ENCODE measurements around the gene MN1. TPM values are rescaled to one million over a fixed set of nuclear protein-coding genes. Genes with fewer than 3 reads are reported as not detected.

MN1 gene
- total and polyA plus RNA-seq, 8 donors = 0.50 to 6.4 (median 2.8) TPM

DNA sequence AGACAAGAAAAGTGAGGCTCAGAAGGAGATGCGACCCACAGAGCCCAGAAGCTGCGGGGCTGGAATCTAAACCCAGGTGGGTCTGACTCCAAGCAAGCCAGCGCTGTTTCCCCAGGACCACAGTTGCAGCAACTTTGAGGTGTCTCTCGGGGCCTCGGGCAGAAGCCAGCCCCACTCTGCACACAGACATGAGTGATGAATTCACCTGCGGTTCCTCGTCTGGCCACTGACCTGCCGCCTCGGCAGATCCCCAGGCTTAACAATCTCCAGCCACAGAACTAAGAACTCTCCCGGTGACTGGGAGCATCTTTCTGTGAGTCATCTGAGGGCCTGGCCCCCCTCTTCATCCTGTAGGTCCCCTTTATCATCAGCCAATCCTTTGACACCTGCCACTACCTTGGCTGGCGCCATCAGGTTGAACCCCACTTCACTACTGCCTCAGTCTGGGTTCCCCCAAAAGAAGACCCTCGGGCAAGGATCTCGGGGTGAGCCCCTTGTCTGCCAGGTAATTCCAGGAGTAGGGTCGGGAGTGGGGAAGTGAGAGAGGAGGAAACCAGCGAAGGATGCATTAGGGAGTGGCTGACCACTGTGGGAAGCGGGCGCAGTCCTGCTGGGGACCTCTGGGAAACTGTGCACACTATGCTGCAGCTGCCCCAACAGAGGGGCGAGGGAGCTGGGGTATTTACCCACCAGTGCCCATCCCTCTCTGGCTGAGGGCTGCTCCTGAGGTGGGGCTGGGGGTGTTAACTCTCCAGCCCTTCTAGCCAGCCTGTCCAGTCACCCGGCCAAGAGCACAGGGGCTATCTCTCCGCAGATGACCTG is 33.0 kb upstream of the MN1 start:
- TF ChIP-seq POLR2A (IDR thresholded peaks at IDR 0.05) (no peak), EP300 (IDR thresholded peaks at IDR 0.05) (no peak), CTCF (IDR thresholded peaks at IDR 0.05) (no peak), POLR2AphosphoS5 (IDR thresholded peaks at IDR 0.05) (no peak)
- H3K4me1 ChIP-seq = no peaks in the 10 kb centered on the region
- H3K27me3 ChIP-seq = no peaks in the 10 kb centered on the region
- H3K9me3 ChIP-seq = no peaks in the 10 kb centered on the region
- no peak overlapping the region for H3K4me3 ChIP-seq
- 85 to 91% (median 88%) methylated on average over 19 to 20 of the region's 20 CpGs for WGBS, 5 donors
- intact Hi-C loops (cut with DNase I; ENCODE audit: low total_unique reads) = no loop called here
- H3K36me3 ChIP-seq = no peaks in the 10 kb centered on the region
- no peak for DNase-seq
- H3K27ac ChIP-seq = no peak overlapping the region

- intact Hi-C loops (cut with DNase I; ENCODE audit: low total_unique reads) = no loop called here
- no peaks in the 10 kb centered on the region for H3K9me3 ChIP-seq
- no peaks in the 10 kb centered on the region for H3K27me3 ChIP-seq
- no peaks in the 10 kb centered on the region for H3K36me3 ChIP-seq
- WGBS, 5 donors = 36 to 93% (median 89%) methylated on average over 2 of the region's 2 CpGs
- no peaks in the 10 kb centered on the region for H3K4me1 ChIP-seq
- no peak for DNase-seq
- H3K27ac ChIP-seq = no peak overlapping the region
- no peak overlapping the region for H3K4me3 ChIP-seq
- no peak for TF ChIP-seq POLR2AphosphoS5 (IDR thresholded peaks at IDR 0.05)
- no peak for TF ChIP-seq EP300 (IDR thresholded peaks at IDR 0.05)
- no peak for TF ChIP-seq POLR2A (IDR thresholded peaks at IDR 0.05)
- no peak for TF ChIP-seq CTCF (IDR thresholded peaks at IDR 0.05)
Measured at GRCh38 chr22:27833803-27834202, 32.2 kb upstream of the MN1 start.

DNA sequence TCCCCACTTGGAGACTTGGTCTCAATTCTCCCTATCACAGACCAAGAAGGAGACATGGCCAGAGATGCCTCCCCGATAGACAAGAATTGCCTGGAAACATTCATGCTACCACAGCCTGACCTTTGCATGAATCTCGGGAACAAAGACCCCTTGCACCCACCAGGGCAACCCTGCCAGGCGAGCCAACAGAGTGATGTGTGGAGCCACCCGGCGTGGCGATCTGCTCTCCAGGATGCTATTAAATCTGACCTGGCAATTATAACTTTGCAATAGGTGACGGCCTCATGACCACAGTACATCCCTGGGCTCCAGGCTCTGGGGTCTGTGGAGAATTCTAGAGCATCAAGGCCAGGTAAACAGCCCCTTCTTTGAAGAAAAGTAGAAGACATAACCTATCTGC is 31.1 kb upstream of the MN1 start:
- no peaks in the 10 kb centered on the region for H3K9me3 ChIP-seq
- H3K4me3 ChIP-seq = no peak overlapping the region
- no peak for DNase-seq
- H3K36me3 ChIP-seq = no peaks in the 10 kb centered on the region
- H3K4me1 ChIP-seq = no peaks in the 10 kb centered on the region
- intact Hi-C loops (cut with DNase I; ENCODE audit: low total_unique reads) = no loop called here
- no peak overlapping the region for H3K27ac ChIP-seq
- no peak for TF ChIP-seq POLR2AphosphoS5 (IDR thresholded peaks at IDR 0.05)
- no peak for TF ChIP-seq POLR2A (IDR thresholded peaks at IDR 0.05)
- no peak for TF ChIP-seq CTCF (IDR thresholded peaks at IDR 0.05)
- no peak for TF ChIP-seq EP300 (IDR thresholded peaks at IDR 0.05)
- 88 to 95% (median 93%) methylated on average over 2 to 7 of the region's 7 CpGs for WGBS, 5 donors
- H3K27me3 ChIP-seq = no peaks in the 10 kb centered on the region

DNA sequence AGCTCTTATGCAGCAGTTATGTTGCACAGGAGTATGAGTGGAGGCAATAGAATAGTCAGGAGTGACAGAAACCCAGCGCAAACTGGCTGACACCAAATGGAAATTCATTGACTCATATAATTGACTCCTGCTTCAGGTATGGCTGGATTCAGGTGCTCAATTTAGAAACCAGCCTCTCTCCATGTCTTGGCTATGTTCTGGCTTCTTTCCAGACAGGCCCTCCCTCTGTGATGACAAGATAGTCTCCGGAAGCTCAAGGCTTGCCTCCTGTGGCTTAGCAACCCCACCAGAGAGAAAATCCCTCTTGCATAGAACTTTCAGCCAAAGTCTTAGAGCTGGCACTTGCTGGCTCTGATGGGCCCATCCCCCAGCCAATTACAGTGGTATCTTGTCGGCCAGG is 28.1 kb upstream of the MN1 start:
- H3K9me3 ChIP-seq = no peaks in the 10 kb centered on the region
- no peak for DNase-seq
- H3K27ac ChIP-seq = no peak overlapping the region
- H3K27me3 ChIP-seq = no peaks in the 10 kb centered on the region
- H3K36me3 ChIP-seq = no peaks in the 10 kb centered on the region
- intact Hi-C loops (cut with DNase I; ENCODE audit: low total_unique reads) = no loop called here
- 75 to 96% (median 84%) methylated on average over 3 of the region's 3 CpGs for WGBS, 5 donors
- no peaks in the 10 kb centered on the region for H3K4me1 ChIP-seq
- no peak for TF ChIP-seq POLR2AphosphoS5 (IDR thresholded peaks at IDR 0.05)
- TF ChIP-seq EP300 (IDR thresholded peaks at IDR 0.05) = no peak
- no peak for TF ChIP-seq POLR2A (IDR thresholded peaks at IDR 0.05)
- TF ChIP-seq CTCF (IDR thresholded peaks at IDR 0.05) = no peak
- no peak overlapping the region for H3K4me3 ChIP-seq
